CD4-positive, alpha-beta memory T cell (primary cell): ENCODE measurements around the gene LRRK2. TPM values are rescaled to one million over a fixed set of nuclear protein-coding genes. Genes with fewer than 3 reads are reported as not detected.
"Not testable (repeated sequence)": the region's sequence is repeated elsewhere in the genome, so short reads cannot be mapped to it uniquely, and the experiment has no call there.

Experiments
- CTCF ChIA-PET: fragments of 350-600 bp; sonication (Branson Sonifier 250); formaldehyde crosslinking; loops from one replicate; lab custom pipeline; 2021; ENCODE audit warnings: inconsistent platforms; ENCODE audit not compliant: partially characterized antibody; lab: Charles Lee
- POLR2A ChIA-PET: fragments of 350-600 bp; sonication (Branson Sonifier 250); formaldehyde crosslinking; loops from one replicate; lab custom pipeline; 2021; ENCODE audit not compliant: partially characterized antibody; lab: Charles Lee
- DNase-seq, 5 donors: peaks; one replicate each; pipeline versions ENCODE4 v3.0.0 to v3.0.0-alpha.2; 2020 to 2022; ENCODE audit warnings: mixed read lengths in 1 of 5
- H3K27ac ChIP-seq: one replicate; pipeline ENCODE4 v1.7.0; 2013; ENCODE audit warnings: low read depth, low read length
- H3K27me3 ChIP-seq: 2 replicates; pipeline ENCODE4 v1.7.0; 2013; ENCODE audit warnings: mild to moderate bottlenecking, low read length, moderate library complexity; ENCODE audit not compliant: insufficient read depth
- H3K36me3 ChIP-seq: 2 replicates; pipeline ENCODE4 v1.7.0; 2013; ENCODE audit warnings: mild to moderate bottlenecking, low read length, moderate library complexity; ENCODE audit not compliant: insufficient read depth
- H3K4me1 ChIP-seq: 2 replicates; pipeline ENCODE4 v1.7.0; 2013; ENCODE audit warnings: mild to moderate bottlenecking, low read length, moderate library complexity; ENCODE audit not compliant: insufficient read depth
- H3K4me3 ChIP-seq, 2 donors: one replicate each; pipeline ENCODE4 v1.7.0; 2013; ENCODE audit warnings: low read length in 2 of 2, mild to moderate bottlenecking in 1 of 2
- H3K9me3 ChIP-seq, 2 donors: one replicate each; pipeline ENCODE4 v1.7.0; 2013; ENCODE audit warnings: low read length in 2 of 2, control low read depth in 1 of 2; ENCODE audit not compliant: control insufficient read depth in 1 of 2
- H3K27ac Mint-ChIP-seq, 7 donors: one replicate each; pipeline ENCODE4 v1.8.0; 2020 to 2021; ENCODE audit warnings: mixed read lengths in 7 of 7, mild to moderate bottlenecking in 6 of 7, inconsistent platforms in 3 of 7, moderate library complexity in 3 of 7
- H3K27me3 Mint-ChIP-seq, 2 donors: one replicate each; pipeline ENCODE4 v1.8.0; 2020 to 2021; ENCODE audit warnings: mixed read lengths in 2 of 2
- H3K36me3 Mint-ChIP-seq, 2 donors: one replicate each; pipeline ENCODE4 v1.8.0; 2020 to 2021; ENCODE audit warnings: mixed read lengths in 2 of 2, inconsistent platforms in 1 of 2, mild to moderate bottlenecking in 1 of 2
- H3K4me1 Mint-ChIP-seq, 4 donors: one replicate each; pipeline ENCODE4 v1.8.0; 2020 to 2021; ENCODE audit warnings: mixed read lengths in 4 of 4, mild to moderate bottlenecking in 1 of 4
- H3K4me3 Mint-ChIP-seq, 8 donors: one replicate each; pipeline ENCODE4 v1.8.0; 2020 to 2021; ENCODE audit warnings: mixed read lengths in 8 of 8, mild to moderate bottlenecking in 7 of 8, moderate library complexity in 6 of 8, inconsistent platforms in 3 of 8
- H3K9me3 Mint-ChIP-seq, 8 donors: one replicate each; pipeline ENCODE4 v1.8.0; 2020 to 2021; ENCODE audit warnings: mixed read lengths in 8 of 8, mild to moderate bottlenecking in 5 of 8, inconsistent platforms in 3 of 8, moderate library complexity in 1 of 8
- intact Hi-C: fragments of 100-400 bp; cut with micrococcal nuclease; formaldehyde crosslinking; loops from one replicate; pipeline ENCODE4 v1.15.1; 2023
- polyA plus RNA-seq, 2 donors: library from polyadenylated mRNA; unstranded; fragments of 300-500 nt; fragmentation: Illumina TruSeq; gene quantifications; one replicate each; pipeline ENCODE4 v1.2.3, GENCODE V29; 2021
- total RNA-seq, 2 experiments: library from RNA; stranded (reverse); gene quantifications; one replicate each; pipeline ENCODE4 v1.2.3, GENCODE V29; 2021

LRRK2 gene
- total and polyA plus RNA-seq, 4 experiments from 2014 or later: 0.10 to 0.76 (median 0.39) TPM; not detected in 1

GRCh38 chr12:40236357-40236850 lies 11.6 kb downstream of the LRRK2 start:
- ChIA-PET POLR2A (no interaction called here), CTCF (no interaction called here)
- Mint-ChIP-seq H3K4me1 (no peaks in the 10 kb centered on the region), H3K27me3 (peaks cover 0 to 1% of the 10 kb centered on the region in 2 donors), H3K27ac (no peak overlapping the region), H3K9me3 (peaks cover 0 to 2% (median 0%) of the 10 kb centered on the region in 8 donors), H3K4me3 (no peak overlapping the region), H3K36me3 (no peaks in the 10 kb centered on the region)
- Histone ChIP-seq H3K4me1 (no peaks in the 10 kb centered on the region), H3K27ac (no peak overlapping the region), H3K9me3 (no peaks in the 10 kb centered on the region), H3K27me3 (no peaks in the 10 kb centered on the region), H3K36me3 (no peaks in the 10 kb centered on the region), H3K4me3 (no peak overlapping the region)
- DNase-seq: no peak
- intact Hi-C loops: no loop called here

- Histone ChIP-seq H3K4me3 (no peak overlapping the region), H3K36me3 (no peaks in the 10 kb centered on the region), H3K27me3 (no peaks in the 10 kb centered on the region), H3K9me3 (no peaks in the 10 kb centered on the region), H3K27ac (no peak overlapping the region), H3K4me1 (no peaks in the 10 kb centered on the region)
- Mint-ChIP-seq H3K4me3 (no peak overlapping the region), H3K27ac (no peak overlapping the region), H3K36me3 (no peaks in the 10 kb centered on the region), H3K4me1 (peaks cover 0 to 3% (median 1%) of the 10 kb centered on the region in 4 donors), H3K27me3 (peaks cover 0 to 1% of the 10 kb centered on the region in 2 donors), H3K9me3 (no peaks in the 10 kb centered on the region)
- POLR2A ChIA-PET: no interaction called here
- intact Hi-C loops: no loop called here
- no peak for DNase-seq
- CTCF ChIA-PET: no interaction called here
Observed at GRCh38 chr12:40238266-40238902, 13.6 kb downstream of the LRRK2 start.

- peaks cover 0 to 4% (median 1%) of the 10 kb centered on the region in 4 donors for H3K4me1 Mint-ChIP-seq
Observed at GRCh38 chr12:40238979-40239378, 14.2 kb downstream of the LRRK2 start.

GRCh38 chr12:40240779-40241178 lies 16.0 kb downstream of the LRRK2 start:
- Histone ChIP-seq H3K4me1 (no peaks in the 10 kb centered on the region), H3K9me3 (no peaks in the 10 kb centered on the region), H3K4me3 (no peak overlapping the region), H3K27me3 (no peaks in the 10 kb centered on the region), H3K36me3 (no peaks in the 10 kb centered on the region), H3K27ac (no peak overlapping the region)
- H3K4me1 Mint-ChIP-seq: peaks cover 0 to 4% (median 1%) of the 10 kb centered on the region in 4 donors
- ChIA-PET CTCF (no interaction called here), POLR2A (no interaction called here)
- H3K27ac Mint-ChIP-seq: no peak overlapping the region
- no peak overlapping the region for H3K4me3 Mint-ChIP-seq
- H3K36me3 Mint-ChIP-seq: no peaks in the 10 kb centered on the region
- peaks cover 0 to 1% of the 10 kb centered on the region in 2 donors for H3K27me3 Mint-ChIP-seq
- no peaks in the 10 kb centered on the region for H3K9me3 Mint-ChIP-seq
- intact Hi-C loops: no loop called here
- DNase-seq: no peak

More at GRCh38 chr12:40238979-40239378, 14.2 kb downstream of the LRRK2 start:
- POLR2A ChIA-PET: no interaction called here
- peaks cover 0 to 1% of the 10 kb centered on the region in 2 donors for H3K27me3 Mint-ChIP-seq
- intact Hi-C loops: no loop called here
- CTCF ChIA-PET: no interaction called here
- Histone ChIP-seq H3K27ac (no peak overlapping the region), H3K27me3 (no peaks in the 10 kb centered on the region), H3K36me3 (no peaks in the 10 kb centered on the region), H3K4me3 (no peak overlapping the region), H3K9me3 (no peaks in the 10 kb centered on the region), H3K4me1 (no peaks in the 10 kb centered on the region)
- H3K4me3 Mint-ChIP-seq: no peak overlapping the region
- H3K36me3 Mint-ChIP-seq: no peaks in the 10 kb centered on the region
- no peak overlapping the region for H3K27ac Mint-ChIP-seq
- DNase-seq: no peak
- no peaks in the 10 kb centered on the region for H3K9me3 Mint-ChIP-seq

- no peaks in the 10 kb centered on the region for H3K9me3 ChIP-seq
- H3K27ac Mint-ChIP-seq: no peak overlapping the region
- CTCF ChIA-PET: no interaction called here
Observed at GRCh38 chr12:40241741-40242140, 16.9 kb downstream of the LRRK2 start.

GRCh38 chr12:40244526-40245156 lies 19.8 kb downstream of the LRRK2 start:
- POLR2A ChIA-PET, H3K9me3 Mint-ChIP-seq, H3K4me3 Mint-ChIP-seq, H3K36me3 ChIP-seq, H3K27ac Mint-ChIP-seq, H3K4me1 ChIP-seq, H3K4me3 ChIP-seq, H3K27me3 ChIP-seq, intact Hi-C loops, H3K27me3 Mint-ChIP-seq, H3K9me3 ChIP-seq, H3K4me1 Mint-ChIP-seq, H3K36me3 Mint-ChIP-seq, CTCF ChIA-PET, DNase-seq, H3K27ac ChIP-seq: not testable (repeated sequence)

More at GRCh38 chr12:40241741-40242140, 16.9 kb downstream of the LRRK2 start:
- Histone ChIP-seq H3K27me3 (no peaks in the 10 kb centered on the region), H3K4me3 (no peak overlapping the region), H3K4me1 (no peaks in the 10 kb centered on the region), H3K36me3 (no peaks in the 10 kb centered on the region), H3K27ac (no peak overlapping the region)
- DNase-seq: no peak
- peaks cover 0 to 4% (median 1%) of the 10 kb centered on the region in 4 donors for H3K4me1 Mint-ChIP-seq
- H3K4me3 Mint-ChIP-seq: no peak overlapping the region
- POLR2A ChIA-PET: no interaction called here
- intact Hi-C loops: no loop called here
- H3K27me3 Mint-ChIP-seq: no peaks in the 10 kb centered on the region
- H3K36me3 Mint-ChIP-seq: no peaks in the 10 kb centered on the region
- no peaks in the 10 kb centered on the region for H3K9me3 Mint-ChIP-seq

GRCh38 chr12:40248034-40248433 lies 23.2 kb downstream of the LRRK2 start:
- Mint-ChIP-seq H3K27me3 (peaks cover 0 to 5% of the 10 kb centered on the region in 2 donors), H3K4me1 (peaks cover 0 to 3% (median under 1%) of the 10 kb centered on the region in 4 donors), H3K27ac (no peak overlapping the region), H3K36me3 (no peaks in the 10 kb centered on the region), H3K4me3 (no peak overlapping the region), H3K9me3 (peaks cover 0 to 3% (median 0%) of the 10 kb centered on the region in 8 donors)
- Histone ChIP-seq H3K36me3 (no peaks in the 10 kb centered on the region), H3K9me3 (no peaks in the 10 kb centered on the region), H3K27ac (no peak overlapping the region), H3K27me3 (no peaks in the 10 kb centered on the region), H3K4me3 (no peak overlapping the region), H3K4me1 (no peaks in the 10 kb centered on the region)
- intact Hi-C loops: no loop called here
- no peak for DNase-seq
- POLR2A ChIA-PET: no interaction called here
- CTCF ChIA-PET: no interaction called here
